Measurements from ENCODE around the gene TRIM2. TPM values are rescaled to one million over a fixed set of nuclear protein-coding genes. Genes with fewer than 3 reads are reported as not detected.
A peak's percentile ranks its signal among the peaks of the same experiment; 100 is the strongest.

TRIM2 gene
- polyA plus RNA-seq, 1 of the 3 experiments (the other 2 are of a cell fraction) = 16.4 TPM

- Histone ChIP-seq H3K4me3 (ENCODE audit: low read depth in 2 of 2, low read length in 1 of 2) (peak overlapping the region; percentile 81 to 84), H3K9me2 (no peaks in the 10 kb centered on the region), H3K9ac (peak overlapping the region; percentile 84), H3K9me3 (0 out of 2 replicates have a peak, but pooled peaks cover 8% of the 10 kb centered on the region), H3K4me2 (peak overlapping the region; percentile 94), H3K27me3 (ENCODE audit: insufficient read depth) (no peaks in the 10 kb centered on the region), H3K4me1 (ENCODE audit: control insufficient read depth in 1 of 2, insufficient read depth in 2 of 2, low read depth in 1 of 2, low read length in 1 of 2) (peaks cover 5 to 19% of the 10 kb centered on the region in 2 experiments; a peak in 3 of 4 replicates), H2AFZ (ENCODE audit: low read depth) (peak overlapping the region; percentile 88; the same call in 1 of the 2 replicates), H3K27ac (ENCODE audit: low read depth in 2 of 2, low read length in 1 of 2) (peak overlapping the region; percentile 97 to 98), H3F3A (replicated peaks; ENCODE audit: insufficient read depth) (peaks cover 20% of the 10 kb centered on the region), H4K20me1 (ENCODE audit: insufficient read depth) (no peaks in the 10 kb centered on the region), H3K79me2 (ENCODE audit: insufficient read depth) (peaks cover 52% of the 10 kb centered on the region), H3K36me3 (replicated peaks in 1 of 2; ENCODE audit: control insufficient read depth in 1 of 2, insufficient read depth in 2 of 2, low read length in 1 of 2) (peaks cover 11 to 12% of the 10 kb centered on the region in 2 experiments)
- WGBS (ENCODE audit: low lambda C conversion rate) = 10% methylated on average over 9 of the region's 9 CpGs
- POLR2A ChIA-PET = interaction anchor here (0.7 to 1.8 kb wide), 10 partner anchors 10 to 1893 kb away, joined by 3 to 9 read pairs (median 4); no protein-coding TSS in a partner anchor
- CTCF ChIA-PET = interaction anchor here (1.2 to 4.4 kb wide), 11 partner anchors 11 to 95 kb away, joined by 3 to 16 read pairs (median 5); partner anchors contain the start of gene TRIM2
- peak; percentile 33 for DNase-seq
- TF ChIP-seq ZBTB33 (IDR thresholded peaks at IDR 0.05; ENCODE audit: borderline replicate concordance, low read depth) = no peak
- no peak for TF ChIP-seq CTCF (IDR thresholded peaks at IDR 0.05)
- TF ChIP-seq REST (IDR thresholded peaks at IDR 0.05; ENCODE audit: low read depth, low read length) = no peak
- TF ChIP-seq MXI1 (IDR thresholded peaks at IDR 0.05; ENCODE audit: low read depth, low read length) = no peak
- no peak for TF ChIP-seq NFIC (IDR thresholded peaks at IDR 0.05; ENCODE audit: borderline replicate concordance)
- no peak for TF ChIP-seq SIN3A (IDR thresholded peaks at IDR 0.05; ENCODE audit: borderline replicate concordance, low read depth, low read length)
Observed at GRCh38 chr4:153223427-153223801, 19.2 kb downstream of the TRIM2 start.

- Histone ChIP-seq H3K36me3 (replicated peaks in 1 of 2; ENCODE audit: control insufficient read depth in 1 of 2, insufficient read depth in 2 of 2, low read length in 1 of 2) (peaks cover 11 to 12% of the 10 kb centered on the region in 2 experiments), H3K9me3 (0 out of 2 replicates have a peak, but pooled peaks cover 8% of the 10 kb centered on the region), H3K9me2 (no peaks in the 10 kb centered on the region), H3K27ac (ENCODE audit: low read depth in 2 of 2, low read length in 1 of 2) (peak overlapping the region; percentile 97 to 98), H2AFZ (ENCODE audit: low read depth) (no peak overlapping the region), H3K4me2 (peak overlapping the region; percentile 94), H3K9ac (peak overlapping the region; percentile 84; the same call in 1 of the 2 replicates), H3F3A (replicated peaks; ENCODE audit: insufficient read depth) (peaks cover 20% of the 10 kb centered on the region), H3K4me1 (ENCODE audit: control insufficient read depth in 1 of 2, insufficient read depth in 2 of 2, low read depth in 1 of 2, low read length in 1 of 2) (peaks cover 10 to 24% of the 10 kb centered on the region in 2 experiments; a peak in 3 of 4 replicates), H3K4me3 (ENCODE audit: low read depth in 2 of 2, low read length in 1 of 2) (peak overlapping the region; percentile 81 to 84), H4K20me1 (ENCODE audit: insufficient read depth) (no peaks in the 10 kb centered on the region), H3K27me3 (ENCODE audit: insufficient read depth) (no peaks in the 10 kb centered on the region), H3K79me2 (ENCODE audit: insufficient read depth) (peaks cover 56% of the 10 kb centered on the region)
- 8% methylated on average over 1 of the region's 1 CpG for WGBS (ENCODE audit: low lambda C conversion rate)
- CTCF ChIA-PET = interaction anchor here (1.2 to 4.4 kb wide), 9 partner anchors 11 to 94 kb away, joined by 3 to 16 read pairs (median 5); no protein-coding TSS in a partner anchor
- POLR2A ChIA-PET = interaction anchor here (0.7 to 1.6 kb wide), 6 partner anchors 11 to 1894 kb away, joined by 3 to 6 read pairs (median 5); no protein-coding TSS in a partner anchor
- no peak for DNase-seq
- TF ChIP-seq RXRA (IDR thresholded peaks at IDR 0.05; ENCODE audit: borderline replicate concordance, low read depth) (no peak), NFIC (IDR thresholded peaks at IDR 0.05; ENCODE audit: borderline replicate concordance) (peak; percentile 39; the same call in 1 of the 2 replicates), SIN3A (IDR thresholded peaks at IDR 0.05; ENCODE audit: borderline replicate concordance, low read depth, low read length) (no peak), SMC3 (IDR thresholded peaks at IDR 0.05; ENCODE audit: low read depth, low read length) (no peak), GATA2 (CRISPR knock-in tag; IDR thresholded peaks at IDR 0.05) (no peak), JUND (IDR thresholded peaks at IDR 0.05) (peak; percentile 57), FOXM1 (IDR thresholded peaks at IDR 0.05; ENCODE audit: low read depth) (no peak), MEF2A (IDR thresholded peaks at IDR 0.05; ENCODE audit: borderline replicate concordance, low read depth) (no peak), ZBTB33 (IDR thresholded peaks at IDR 0.05; ENCODE audit: borderline replicate concordance, low read depth) (no peak), GABPA (IDR thresholded peaks at IDR 0.05; ENCODE audit: low read depth) (no peak), NRF1 (IDR thresholded peaks at IDR 0.05; ENCODE audit: low read depth, low read length) (no peak), USF1 (IDR thresholded peaks at IDR 0.05; ENCODE audit: borderline replicate concordance, low read depth) (peak; percentile 90)
Observed at GRCh38 chr4:153223930-153224329, 19.7 kb downstream of the TRIM2 start.
